ENCODE data around the gene LILRA5.

DNA sequence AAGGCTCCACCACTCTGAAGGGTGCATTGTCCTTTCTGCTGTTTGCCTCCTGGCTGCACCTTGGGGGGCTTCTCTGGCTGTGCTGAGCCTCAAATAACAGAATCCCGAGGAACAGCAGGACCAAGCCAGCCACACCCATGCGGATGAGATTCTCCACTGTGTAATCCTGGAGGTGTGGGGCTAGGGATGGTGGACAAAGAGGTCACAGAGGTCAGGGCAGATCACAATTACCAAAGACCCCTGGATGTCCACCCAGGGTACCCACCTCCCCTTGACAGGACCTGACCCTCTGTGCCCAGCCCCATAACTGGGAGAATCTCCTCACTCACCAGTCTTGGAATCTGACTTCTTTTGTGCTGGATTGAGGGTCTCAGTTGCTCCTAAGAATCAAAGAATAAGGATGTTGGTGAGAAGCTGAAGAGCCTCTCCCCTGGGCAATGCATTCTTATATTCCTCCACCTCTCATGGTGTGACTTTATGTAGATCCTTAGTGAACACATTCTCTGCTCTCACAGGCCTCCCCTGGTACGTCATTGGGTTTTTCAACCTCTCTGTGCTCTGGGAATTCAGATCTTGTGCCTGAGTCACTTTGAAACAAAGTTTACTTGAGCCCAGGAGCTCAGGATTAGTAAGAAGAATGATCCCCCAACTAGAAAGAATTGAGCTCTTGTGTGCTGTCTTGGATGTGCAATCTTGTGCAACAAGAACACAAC lies 20.8 kb upstream of the LILRA5 start:
- TF ChIP-seq, protein P1, sequence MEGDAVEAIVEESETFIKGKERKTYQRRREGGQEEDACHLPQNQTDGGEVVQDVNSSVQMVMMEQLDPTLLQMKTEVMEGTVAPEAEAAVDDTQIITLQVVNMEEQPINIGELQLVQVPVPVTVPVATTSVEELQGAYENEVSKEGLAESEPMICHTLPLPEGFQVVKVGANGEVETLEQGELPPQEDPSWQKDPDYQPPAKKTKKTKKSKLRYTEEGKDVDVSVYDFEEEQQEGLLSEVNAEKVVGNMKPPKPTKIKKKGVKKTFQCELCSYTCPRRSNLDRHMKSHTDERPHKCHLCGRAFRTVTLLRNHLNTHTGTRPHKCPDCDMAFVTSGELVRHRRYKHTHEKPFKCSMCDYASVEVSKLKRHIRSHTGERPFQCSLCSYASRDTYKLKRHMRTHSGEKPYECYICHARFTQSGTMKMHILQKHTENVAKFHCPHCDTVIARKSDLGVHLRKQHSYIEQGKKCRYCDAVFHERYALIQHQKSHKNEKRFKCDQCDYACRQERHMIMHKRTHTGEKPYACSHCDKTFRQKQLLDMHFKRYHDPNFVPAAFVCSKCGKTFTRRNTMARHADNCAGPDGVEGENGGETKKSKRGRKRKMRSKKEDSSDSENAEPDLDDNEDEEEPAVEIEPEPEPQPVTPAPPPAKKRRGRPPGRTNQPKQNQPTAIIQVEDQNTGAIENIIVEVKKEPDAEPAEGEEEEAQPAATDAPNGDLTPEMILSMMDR (IDR thresholded peaks at IDR 0.05), result no peak
- TF ChIP-seq POLR2A (IDR thresholded peaks at IDR 0.05), result no peak

Data from vagina (tissue), 2 donors.